Measurements from ENCODE around the gene COL2A1.

- TF ChIP-seq CTCF (IDR thresholded peaks at IDR 0.05 in 2 of 3, conservative IDR thresholded peaks at IDR 0.05 in 1 of 3; ENCODE audit: insufficient read depth in 2 of 3, low read depth in 1 of 3, low read length in 3 of 3) (no peak), POLR2A (conservative IDR thresholded peaks at IDR 0.05) (no peak), SRSF3 (IDR thresholded peaks at IDR 0.05; ENCODE audit: insufficient read depth, low read length) (no peak), SREBF2 (CRISPR knock-in tag; IDR thresholded peaks at IDR 0.05) (no peak), ARNT (IDR thresholded peaks at IDR 0.05) (no peak), TSHZ1 (CRISPR knock-in tag; IDR thresholded peaks at IDR 0.05) (no peak)
These were observed 47.4 kb upstream of the COL2A1 start for GRCh38 chr12:48051681-48052080.
